SU-DHL-6 (cell line): ENCODE data around the gene TADA3.

Experiments
- H2AFZ ChIP-seq: fragments of 200-600 bp; sonication (generic); 2 replicates; pipeline ENCODE4 v1.6.1; 2014; ENCODE audit warnings: low read depth, mild to moderate bottlenecking, moderate library complexity, mixed read lengths, antibody characterized with exemption, low read length; ENCODE audit not compliant: severe bottlenecking
- H3F3A ChIP-seq: fragments of 200-600 bp; shearing (Covaris generic); 2 replicates; pipeline ENCODE4 v1.6.0; 2016; ENCODE audit warnings: antibody characterized with exemption, mild to moderate bottlenecking; ENCODE audit not compliant: insufficient read depth
- H3K27ac ChIP-seq: fragments of 200-600 bp; sonication (generic); 2 replicates; pipeline ENCODE4 v1.5.1; 2016; ENCODE audit warnings: low read depth, mild to moderate bottlenecking, low read length, moderate library complexity, mixed read lengths
- H3K27me3 ChIP-seq: fragments of 200-600 bp; sonication (generic), shearing (Covaris generic); 2 replicates; pipeline ENCODE4 v1.6.0; 2014; ENCODE audit warnings: mild to moderate bottlenecking, low read length
- H3K36me3 ChIP-seq: fragments of 200-600 bp; sonication (generic); 2 replicates; pipeline ENCODE4 v1.6.1; 2014; ENCODE audit warnings: mild to moderate bottlenecking, low read length, mixed read lengths
- H3K4me2 ChIP-seq: fragments of 300-600, 200-600 bp; shearing (Covaris generic), sonication (generic); 2 replicates; pipeline ENCODE4 v1.6.0; 2014; ENCODE audit warnings: low read length, low read depth, mild to moderate bottlenecking; ENCODE audit not compliant: poor library complexity, severe bottlenecking
- H3K4me3 ChIP-seq: fragments of 200-600 bp; sonication (generic); 2 replicates; pipeline ENCODE4 v1.5.1; 2014; ENCODE audit warnings: antibody characterized with exemption, low read length, mild to moderate bottlenecking, mixed read lengths; ENCODE audit not compliant: insufficient read depth, poor library complexity, severe bottlenecking
- H3K79me2 ChIP-seq: fragments of 200-600 bp; sonication (generic); 2 replicates; pipeline ENCODE4 v1.6.1; 2014; ENCODE audit warnings: mild to moderate bottlenecking, low read length, moderate library complexity; ENCODE audit not compliant: insufficient read depth
- H3K9ac ChIP-seq: fragments of 200-600 bp; sonication (generic); 2 replicates; pipeline ENCODE4 v1.7.0; 2014; ENCODE audit warnings: mild to moderate bottlenecking, low read length
- H3K9me2 ChIP-seq: fragments of 200-600 bp; sonication (generic); replicated peaks from 2 replicates; pipeline ENCODE4 v1.6.1; 2014; ENCODE audit warnings: low read length; ENCODE audit not compliant: insufficient read depth
- H3K9me3 ChIP-seq: fragments of 200-600 bp; sonication (generic); 2 replicates; pipeline ENCODE4 v1.6.1; 2014; ENCODE audit warnings: low read length, mixed read lengths; ENCODE audit not compliant: insufficient read depth
- H4K20me1 ChIP-seq: fragments of 200-600 bp; sonication (generic); 2 replicates; pipeline ENCODE4 v1.6.1; 2014; ENCODE audit warnings: low read depth, mild to moderate bottlenecking, antibody characterized with exemption, low read length, moderate library complexity, mixed read lengths
- EZH2phosphoT487 ChIP-seq: fragments of 200-600 bp; sonication (generic), shearing (Covaris generic); conservative IDR thresholded peaks from 2 replicates; pipeline ENCODE4 v1.6.1; 2018; ENCODE audit warnings: mild to moderate bottlenecking, antibody characterized with exemption, low read length, moderate library complexity, mixed read lengths
- TF ChIP-seq, protein P1 (sequence below): fragments of 200-600 bp; sonication (generic); IDR thresholded peaks from one replicate; pipeline ENCODE4 v1.5.1; 2017; ENCODE audit warnings: antibody characterized with exemption, mild to moderate bottlenecking, low read length, moderate library complexity; ENCODE audit not compliant: insufficient read depth, poor library complexity, severe bottlenecking

TADA3 gene

DNA sequence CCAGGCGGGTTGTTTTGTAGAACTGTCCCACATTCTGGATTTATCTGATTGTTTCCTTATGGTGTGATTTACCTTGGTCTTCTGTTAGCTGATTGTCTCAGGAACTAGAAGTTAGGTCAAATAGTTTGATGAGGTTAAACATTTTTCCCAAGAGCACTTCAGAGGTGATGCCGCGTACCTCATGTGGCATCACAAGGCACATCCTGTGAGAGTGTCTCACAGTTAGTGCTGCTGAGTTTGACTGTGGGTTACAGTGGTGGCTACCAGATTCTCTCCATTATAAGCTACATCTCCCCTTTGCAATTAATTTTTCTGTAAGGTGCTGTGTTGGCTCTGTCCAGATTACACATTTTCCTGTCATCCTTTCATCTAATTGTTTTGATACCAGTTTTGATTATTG is 39.0 kb upstream of the TADA3 start:
- Histone ChIP-seq H4K20me1 (no peaks in the 10 kb centered on the region), H3K79me2 (no peaks in the 10 kb centered on the region), H3K4me3 (no peak overlapping the region), H3K9me2 (no peaks in the 10 kb centered on the region), H3K27me3 (no peaks in the 10 kb centered on the region), H3F3A (0 out of 2 replicates have a peak, but pooled peaks cover 3% of the 10 kb centered on the region), H3K4me2 (no peak overlapping the region), H2AFZ (no peak overlapping the region), H3K36me3 (no peaks in the 10 kb centered on the region; the same call in 1 of the 2 replicates), H3K27ac (no peak overlapping the region), H3K9me3 (no peaks in the 10 kb centered on the region), H3K9ac (no peak overlapping the region)
- TF ChIP-seq, protein P1, sequence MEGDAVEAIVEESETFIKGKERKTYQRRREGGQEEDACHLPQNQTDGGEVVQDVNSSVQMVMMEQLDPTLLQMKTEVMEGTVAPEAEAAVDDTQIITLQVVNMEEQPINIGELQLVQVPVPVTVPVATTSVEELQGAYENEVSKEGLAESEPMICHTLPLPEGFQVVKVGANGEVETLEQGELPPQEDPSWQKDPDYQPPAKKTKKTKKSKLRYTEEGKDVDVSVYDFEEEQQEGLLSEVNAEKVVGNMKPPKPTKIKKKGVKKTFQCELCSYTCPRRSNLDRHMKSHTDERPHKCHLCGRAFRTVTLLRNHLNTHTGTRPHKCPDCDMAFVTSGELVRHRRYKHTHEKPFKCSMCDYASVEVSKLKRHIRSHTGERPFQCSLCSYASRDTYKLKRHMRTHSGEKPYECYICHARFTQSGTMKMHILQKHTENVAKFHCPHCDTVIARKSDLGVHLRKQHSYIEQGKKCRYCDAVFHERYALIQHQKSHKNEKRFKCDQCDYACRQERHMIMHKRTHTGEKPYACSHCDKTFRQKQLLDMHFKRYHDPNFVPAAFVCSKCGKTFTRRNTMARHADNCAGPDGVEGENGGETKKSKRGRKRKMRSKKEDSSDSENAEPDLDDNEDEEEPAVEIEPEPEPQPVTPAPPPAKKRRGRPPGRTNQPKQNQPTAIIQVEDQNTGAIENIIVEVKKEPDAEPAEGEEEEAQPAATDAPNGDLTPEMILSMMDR = no peak
- no peak for TF ChIP-seq EZH2phosphoT487

DNA sequence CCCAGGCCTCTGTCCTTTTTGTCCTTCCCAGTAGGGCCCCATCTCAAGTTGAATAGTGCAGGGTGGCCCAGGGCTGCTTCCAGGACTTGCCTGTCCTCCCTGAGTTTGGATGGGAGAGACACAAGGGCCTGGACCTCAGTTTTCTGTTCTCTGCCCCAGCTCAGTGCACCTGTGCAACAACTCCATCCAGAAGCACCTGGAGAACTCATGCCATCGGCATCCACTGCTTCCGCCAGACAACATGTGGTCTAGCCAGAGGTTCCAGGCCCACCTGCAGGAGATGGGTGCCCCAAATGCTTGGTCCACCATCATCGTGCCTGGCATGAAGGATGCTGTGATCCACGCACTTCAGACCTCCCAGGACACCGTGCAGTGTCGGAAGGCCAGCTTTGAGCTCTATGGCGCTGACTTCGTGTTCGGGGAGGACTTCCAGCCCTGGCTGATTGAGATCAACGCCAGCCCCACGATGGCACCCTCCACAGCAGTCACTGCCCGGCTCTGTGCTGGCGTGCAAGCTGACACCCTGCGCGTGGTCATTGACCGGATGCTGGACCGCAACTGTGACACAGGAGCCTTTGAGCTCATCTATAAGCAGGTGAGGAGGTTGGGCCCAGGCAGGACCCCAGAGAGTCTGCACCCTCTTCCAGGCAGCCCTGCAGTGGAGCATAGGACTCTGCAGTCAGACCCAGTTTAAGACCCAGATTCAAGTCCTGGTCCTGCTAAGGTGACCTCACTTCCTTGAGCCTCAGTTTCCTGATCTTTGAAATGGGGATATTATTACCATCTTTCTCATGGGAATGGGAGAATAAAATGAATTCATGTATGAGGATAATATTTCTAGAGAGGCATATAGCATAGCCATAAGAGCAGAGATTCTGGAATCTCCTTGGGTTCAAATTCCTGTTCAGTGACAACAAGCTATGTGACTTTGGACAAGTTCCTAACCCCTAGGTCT is 36.8 kb upstream of the TADA3 start:
- Histone ChIP-seq H2AFZ (no peak overlapping the region), H3K27me3 (no peaks in the 10 kb centered on the region), H4K20me1 (no peaks in the 10 kb centered on the region), H3K4me2 (no peak overlapping the region), H3K36me3 (no peaks in the 10 kb centered on the region), H3K9me3 (no peaks in the 10 kb centered on the region), H3K4me3 (no peak overlapping the region), H3K79me2 (no peaks in the 10 kb centered on the region), H3K27ac (no peak overlapping the region), H3F3A (0 out of 2 replicates have a peak, but pooled peaks cover 3% of the 10 kb centered on the region), H3K9ac (no peak overlapping the region), H3K9me2 (no peaks in the 10 kb centered on the region)
- TF ChIP-seq, protein P1 = no peak
- TF ChIP-seq EZH2phosphoT487 = no peak

DNA sequence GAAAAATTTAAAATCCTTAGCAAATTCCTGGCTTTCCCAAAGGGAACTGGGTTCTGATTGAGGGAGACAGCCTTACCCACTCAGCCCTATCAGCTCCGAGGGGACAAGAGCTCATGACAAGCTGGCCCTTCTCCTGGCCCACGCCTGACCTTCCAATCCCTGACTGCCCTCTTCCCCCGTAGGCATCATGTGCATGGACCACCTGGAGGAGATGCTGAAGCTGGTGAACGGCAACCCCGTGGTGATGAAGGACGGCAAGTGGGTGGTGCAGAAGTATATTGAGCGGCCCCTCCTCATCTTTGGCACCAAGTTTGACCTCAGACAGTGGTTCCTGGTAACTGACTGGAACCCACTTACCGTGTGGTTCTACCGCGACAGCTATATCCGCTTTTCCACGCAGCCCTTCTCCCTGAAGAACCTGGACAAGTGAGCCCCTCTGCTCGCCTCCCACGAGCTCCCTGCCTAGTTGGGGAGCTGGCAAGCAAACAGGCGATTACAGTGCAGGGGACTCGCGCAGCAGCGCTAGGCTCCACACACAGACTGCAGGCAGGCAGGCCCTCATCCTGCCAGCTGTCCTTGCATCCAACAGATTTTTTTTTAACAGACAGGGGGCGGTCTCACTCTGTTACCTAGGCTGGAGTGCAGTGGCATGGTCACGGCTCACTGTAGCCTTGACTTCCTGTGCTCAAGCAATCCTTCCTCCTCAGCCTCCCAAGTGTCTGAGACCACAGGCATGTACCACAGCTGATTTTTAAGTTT is 34.7 kb upstream of the TADA3 start:
- Histone ChIP-seq H4K20me1 (no peaks in the 10 kb centered on the region), H3K9me2 (no peaks in the 10 kb centered on the region), H2AFZ (no peak overlapping the region), H3K9ac (no peak overlapping the region), H3K4me2 (no peak overlapping the region), H3K4me3 (no peak overlapping the region), H3K36me3 (no peaks in the 10 kb centered on the region), H3K27ac (no peak overlapping the region), H3K79me2 (no peaks in the 10 kb centered on the region), H3K9me3 (no peaks in the 10 kb centered on the region), H3F3A (0 out of 2 replicates have a peak, but pooled peaks cover 3% of the 10 kb centered on the region), H3K27me3 (no peaks in the 10 kb centered on the region)
- TF ChIP-seq, protein P1 = peak; percentile 16
- TF ChIP-seq EZH2phosphoT487 = no peak
